GM23248 (cell line): ENCODE measurements around the gene LIN54.

Experiments used
- EZH2 ChIP-seq: fragments of 200-600 bp; sonication (generic); IDR thresholded peaks from 2 replicates; pipeline ENCODE4 v1.6.1; 2018; ENCODE audit warnings: antibody characterized with exemption, mild to moderate bottlenecking; ENCODE audit not compliant: insufficient read depth, poor library complexity, severe bottlenecking
- EZH2phosphoT487 ChIP-seq: fragments of 200-600 bp; sonication (generic); IDR thresholded peaks from 2 replicates; pipeline ENCODE4 v1.6.1; 2018; ENCODE audit warnings: antibody characterized with exemption, moderate library complexity, mild to moderate bottlenecking, low read depth; ENCODE audit not compliant: insufficient read depth

GRCh38 chr4:82968972-82969371, 41.7 kb downstream of the LIN54 start:
- TF ChIP-seq EZH2phosphoT487 (no peak), EZH2 (no peak)
